ENCODE measurements around the gene DSCAML1.

Gene DSCAML1

DNA sequence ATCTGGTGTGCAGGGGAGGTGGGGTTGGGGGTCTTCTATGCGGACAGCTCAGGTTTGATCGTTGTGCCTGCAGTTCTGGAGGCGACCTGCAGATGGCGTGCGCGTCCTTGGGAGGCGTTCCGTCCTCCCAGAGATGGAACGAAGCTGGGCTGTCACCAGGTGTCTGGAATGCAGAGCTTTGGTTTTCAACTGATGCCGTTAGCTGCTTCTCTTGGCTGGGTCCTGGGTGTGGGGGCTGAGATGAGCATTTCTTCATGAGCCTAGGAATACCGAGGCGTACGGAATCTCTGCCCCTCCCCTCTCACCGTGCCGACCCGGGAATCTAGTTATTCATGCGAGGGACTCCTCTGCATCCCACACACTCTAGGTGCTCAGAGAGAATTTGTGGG, 370.7 kb downstream of the DSCAML1 start:
- TF ChIP-seq TAF1 (IDR thresholded peaks at IDR 0.05; ENCODE audit: borderline replicate concordance, insufficient read depth, low read length) = no peak
- no peak for TF ChIP-seq SIN3A (IDR thresholded peaks at IDR 0.05; ENCODE audit: borderline replicate concordance, insufficient read depth, low read length)
- TF ChIP-seq FOXP2 (optimal IDR thresholded peaks at IDR 0.05; ENCODE audit: borderline replicate concordance, extremely low read depth, extremely low read length, insufficient read depth) = no peak

- TF ChIP-seq FOXP2 (optimal IDR thresholded peaks at IDR 0.05; ENCODE audit: borderline replicate concordance, extremely low read depth, extremely low read length, insufficient read depth) = no peak
- no peak for TF ChIP-seq REST (IDR thresholded peaks at IDR 0.05; ENCODE audit: insufficient read depth in 1 of 2, low read depth in 2 of 2, low read length in 2 of 2)
- TF ChIP-seq SIN3A (IDR thresholded peaks at IDR 0.05; ENCODE audit: borderline replicate concordance, insufficient read depth, low read length) = no peak
- TF ChIP-seq TAF1 (IDR thresholded peaks at IDR 0.05; ENCODE audit: borderline replicate concordance, insufficient read depth, low read length) = no peak
Observed at GRCh38 chr11:117425679-117426296, 371.2 kb downstream of the DSCAML1 start.

- TF ChIP-seq TAF1 (IDR thresholded peaks at IDR 0.05; ENCODE audit: borderline replicate concordance, insufficient read depth, low read length) (no peak), SIN3A (IDR thresholded peaks at IDR 0.05; ENCODE audit: borderline replicate concordance, insufficient read depth, low read length) (no peak), FOXP2 (optimal IDR thresholded peaks at IDR 0.05; ENCODE audit: borderline replicate concordance, extremely low read depth, extremely low read length, insufficient read depth) (no peak), POLR2AphosphoS5 (IDR thresholded peaks at IDR 0.05; ENCODE audit: low read depth, low read length) (no peak), REST (IDR thresholded peaks at IDR 0.05; ENCODE audit: insufficient read depth in 1 of 2, low read depth in 2 of 2, low read length in 2 of 2) (no peak)
Observed at GRCh38 chr11:117424781-117425180, 372.2 kb downstream of the DSCAML1 start.

DNA sequence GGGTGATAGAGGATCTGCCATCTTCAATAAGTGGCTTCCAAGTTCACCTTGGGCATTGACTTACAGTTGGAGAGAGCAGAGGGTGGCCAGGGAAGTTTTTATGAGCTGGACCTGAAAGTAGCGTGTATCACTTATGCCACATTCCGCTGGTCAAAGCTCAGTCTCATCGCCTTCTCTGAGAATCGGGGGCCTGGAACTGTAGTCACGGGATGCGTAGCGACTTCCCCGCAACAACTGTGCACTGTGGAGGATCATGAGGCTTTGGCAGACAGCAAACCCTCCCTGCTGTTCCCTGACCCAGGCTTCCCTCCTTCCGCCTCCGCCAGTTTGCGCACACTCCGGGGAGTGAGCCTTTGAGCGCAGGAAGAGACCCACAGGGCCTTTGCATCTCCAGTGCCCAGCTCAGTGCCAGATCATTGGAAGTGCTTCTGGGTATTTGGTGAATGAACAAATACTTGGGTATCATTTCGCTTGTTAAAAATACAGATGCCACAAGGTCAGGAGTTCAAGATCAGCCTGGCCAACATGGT, 373.9 kb downstream of the DSCAML1 start:
- TF ChIP-seq REST (IDR thresholded peaks at IDR 0.05; ENCODE audit: insufficient read depth in 1 of 2, low read depth in 2 of 2, low read length in 2 of 2) = no peak
- no peak for TF ChIP-seq FOXP2 (optimal IDR thresholded peaks at IDR 0.05; ENCODE audit: borderline replicate concordance, extremely low read depth, extremely low read length, insufficient read depth)
- no peak for TF ChIP-seq SIN3A (IDR thresholded peaks at IDR 0.05; ENCODE audit: borderline replicate concordance, insufficient read depth, low read length)
- TF ChIP-seq TAF1 (IDR thresholded peaks at IDR 0.05; ENCODE audit: borderline replicate concordance, insufficient read depth, low read length) = no peak
- TF ChIP-seq POLR2AphosphoS5 (IDR thresholded peaks at IDR 0.05; ENCODE audit: low read depth, low read length) = no peak

DNA sequence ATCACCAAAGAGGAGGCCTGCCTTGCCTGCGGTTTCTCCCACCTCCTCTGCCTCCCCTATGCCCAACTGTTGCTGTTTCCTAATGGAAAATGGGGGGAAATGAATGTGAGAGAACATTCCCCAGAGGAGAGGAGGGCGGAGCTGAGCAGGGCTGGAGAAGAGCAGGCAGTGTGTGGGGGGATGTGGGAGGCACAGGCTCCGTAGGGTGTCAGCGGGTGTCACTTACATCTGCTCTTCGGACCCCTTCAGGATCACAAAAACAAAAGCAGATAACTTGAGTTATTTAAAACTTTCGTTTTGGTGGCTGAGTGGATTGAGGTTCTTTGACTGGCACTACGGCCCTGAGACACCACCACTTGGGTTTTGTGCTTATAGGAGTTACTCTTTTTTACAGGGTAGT, 375.5 kb downstream of the DSCAML1 start:
- TF ChIP-seq REST (IDR thresholded peaks at IDR 0.05; ENCODE audit: insufficient read depth in 1 of 2, low read depth in 2 of 2, low read length in 2 of 2) (no peak), TAF1 (IDR thresholded peaks at IDR 0.05; ENCODE audit: borderline replicate concordance, insufficient read depth, low read length) (no peak), SIN3A (IDR thresholded peaks at IDR 0.05; ENCODE audit: borderline replicate concordance, insufficient read depth, low read length) (no peak), POLR2AphosphoS5 (IDR thresholded peaks at IDR 0.05; ENCODE audit: low read depth, low read length) (no peak), FOXP2 (optimal IDR thresholded peaks at IDR 0.05; ENCODE audit: borderline replicate concordance, extremely low read depth, extremely low read length, insufficient read depth) (no peak)
